B cell (primary cell): ENCODE results near the gene PHF21B. TPM values are rescaled to one million over a fixed set of nuclear protein-coding genes. Genes with fewer than 3 reads are reported as not detected.

Experiments
- ATAC-seq: fragments of 200-7000 bp; cut with Tn5 transposase; one replicate; pipeline ENCODE4 v1.10.0; 2021; ENCODE audit warnings: low read depth, mild to moderate bottlenecking, moderate number of reproducible peaks, moderate library complexity
- CTCF ChIA-PET: fragments of 350-600 bp; sonication (Branson Sonifier 250); formaldehyde crosslinking; loops from one replicate; lab custom pipeline; 2021; ENCODE audit warnings: antibody characterized with exemption, inconsistent platforms; lab: Charles Lee
- POLR2A ChIA-PET: fragments of 350-600 bp; sonication (Branson Sonifier 250); formaldehyde crosslinking; loops from one replicate; lab custom pipeline; 2021; ENCODE audit warnings: antibody characterized with exemption; lab: Charles Lee
- DNase-seq: peaks from one replicate; pipeline ENCODE4 v3.0.0; 2013
- H2AFZ ChIP-seq: 2 replicates; pipeline ENCODE4 v1.6.1; 2012; ENCODE audit warnings: mild to moderate bottlenecking, low read depth, low read length; ENCODE audit not compliant: insufficient read depth, poor library complexity, severe bottlenecking
- H3K27ac ChIP-seq, 2 donors: 1 replicate in 1 of 2; 2 replicates in 1 of 2; pipeline ENCODE4 v1.5.1; 2012 to 2013; ENCODE audit warnings: low read length in 2 of 2, mild to moderate bottlenecking in 2 of 2, moderate library complexity in 1 of 2
- H3K27me3 ChIP-seq, 4 experiments: fragments of 200-600 bp in 1 of 4; sonication (generic) in 1 of 4; replicated peaks in 1 of 4; 1 replicate in 2 of 4; 2 replicates in 2 of 4; pipeline versions ENCODE4 v1.6.1 to v1.7.0; 2013 to 2016; ENCODE audit warnings: low read length in 3 of 4, mild to moderate bottlenecking in 2 of 4, mixed read lengths in 1 of 4, moderate library complexity in 1 of 4; ENCODE audit not compliant: insufficient read depth in 4 of 4, control insufficient read depth in 3 of 4; ENCODE audit errors: control extremely low read depth in 1 of 4
- H3K36me3 ChIP-seq, 2 experiments: replicated peaks in 1 of 2; 1 replicate in 1 of 2; 2 replicates in 1 of 2; pipeline versions ENCODE4 v1.6.1 to v1.7.1; 2013; ENCODE audit warnings: low read length in 1 of 2; ENCODE audit not compliant: insufficient read depth in 2 of 2, control insufficient read depth in 1 of 2; ENCODE audit errors: control extremely low read depth in 1 of 2, extremely low read depth in 1 of 2
- H3K4me1 ChIP-seq, 2 donors: fragments of 200-600 bp in 1 of 2; sonication (generic) in 1 of 2; 1 replicate in 1 of 2; 2 replicates in 1 of 2; pipeline versions ENCODE4 v1.5.1 to v1.6.1; 2013 to 2017; ENCODE audit warnings: low read length in 2 of 2; ENCODE audit not compliant: control insufficient read depth in 2 of 2, insufficient read depth in 2 of 2
- H3K4me2 ChIP-seq: replicated peaks from 2 replicates; pipeline ENCODE3; 2012; ENCODE audit warnings: mild to moderate bottlenecking, low read depth, low read length; ENCODE audit not compliant: poor library complexity, severe bottlenecking
- H3K4me3 ChIP-seq, 5 experiments: fragments of 200-600 bp in 1 of 5; sonication (generic) in 1 of 5; 1 replicate in 3 of 5; 2 replicates in 2 of 5; pipeline versions ENCODE4 v1.5.1 to v1.7.0; 2011 to 2016; ENCODE audit warnings: low read length in 4 of 5, mild to moderate bottlenecking in 4 of 5, low read depth in 2 of 5, control low read depth in 1 of 5, moderate library complexity in 1 of 5; ENCODE audit not compliant: insufficient read depth in 1 of 5; ENCODE audit errors: control extremely low read depth in 1 of 5, extremely low read depth in 1 of 5
- H3K79me2 ChIP-seq: fragments of 200-600 bp; sonication (generic); one replicate; pipeline ENCODE4 v1.6.0; 2016; ENCODE audit warnings: low read length; ENCODE audit not compliant: control insufficient read depth, insufficient read depth
- H3K9ac ChIP-seq: fragments of 200-600 bp; sonication (generic); 2 replicates; pipeline ENCODE4 v1.6.1; 2017; ENCODE audit warnings: mild to moderate bottlenecking, low read length, moderate library complexity
- H3K9me3 ChIP-seq, 3 donors: one replicate each; pipeline versions ENCODE4 v1.6.1 to v1.7.1; 2013; ENCODE audit warnings: low read length in 2 of 3; ENCODE audit not compliant: control insufficient read depth in 2 of 3, insufficient read depth in 1 of 3; ENCODE audit errors: control extremely low read depth in 1 of 3
- H4K20me1 ChIP-seq: 2 replicates; pipeline ENCODE4 v1.6.0; 2012; ENCODE audit warnings: mild to moderate bottlenecking, low read length; ENCODE audit not compliant: insufficient read depth, control insufficient read depth, poor library complexity, severe bottlenecking
- H3K27ac Mint-ChIP-seq: one replicate; pipeline ENCODE4 v1.8.0; 2021; ENCODE audit warnings: mixed read lengths
- H3K27me3 Mint-ChIP-seq: one replicate; pipeline ENCODE4 v1.8.0; 2021; ENCODE audit warnings: mixed read lengths
- H3K4me1 Mint-ChIP-seq: one replicate; pipeline ENCODE4 v1.8.0; 2021; ENCODE audit warnings: mixed read lengths
- H3K4me3 Mint-ChIP-seq: one replicate; pipeline ENCODE4 v1.8.0; 2021; ENCODE audit warnings: mixed read lengths
- H3K9me3 Mint-ChIP-seq: one replicate; pipeline ENCODE4 v1.8.0; 2022; ENCODE audit warnings: mixed read lengths; ENCODE audit not compliant: insufficient read depth
- CTCF ChIP-seq: fragments of 200-600 bp; IDR thresholded peaks from one replicate; pipeline ENCODE4 v1.8.0; 2022; ENCODE audit warnings: antibody characterized with exemption, mild to moderate bottlenecking
- EZH2 ChIP-seq: IDR thresholded peaks from 2 replicates; pipeline ENCODE4 v1.6.1; 2012; ENCODE audit warnings: borderline replicate concordance, low read depth, mild to moderate bottlenecking, moderate library complexity, low read length; ENCODE audit not compliant: insufficient read depth, poor library complexity, severe bottlenecking
- WGBS: methylation state at CpG from one replicate; pipeline ENCODE4 v1.1.5; 2013; ENCODE audit warnings: missing lambda C conversion rate; ENCODE audit not compliant: insufficient coverage; 5-methylcytosine and 5-hydroxymethylcytosine counted together
- intact Hi-C: fragments of 100-400 bp; cut with micrococcal nuclease; formaldehyde crosslinking; loops from one replicate; pipeline ENCODE4 v1.10.0; 2022
- polyA plus RNA-seq: library from polyadenylated mRNA; depleted of rRNA; stranded (reverse); fragments of >200 nt; gene quantifications from 2 replicates; pipeline ENCODE4 v1.2.3, GENCODE V29; 2012
- total RNA-seq, 2 donors: library from RNA; stranded (reverse); fragments of 120-200 nt in 1 of 2; gene quantifications; 1 replicate in 1 of 2; 2 replicates in 1 of 2; pipeline versions ENCODE4 v1.2.3 to v1.2.4, GENCODE V29; 2013 to 2022

PHF21B gene
- total and polyA plus RNA-seq, 2 donors (not counting 1 experiment from before 2014, with no cell fraction given) = not detected

- Mint-ChIP-seq H3K27me3 (peaks cover 15% of the 10 kb centered on the region), H3K4me3 (no peak overlapping the region), H3K27ac (no peak overlapping the region), H3K9me3 (no peaks in the 10 kb centered on the region), H3K4me1 (no peaks in the 10 kb centered on the region)
- H3K4me3 ChIP-seq = no peak overlapping the region
- peaks cover 0 to 3% (median 0%) of the 10 kb centered on the region in 4 experiments for H3K27me3 ChIP-seq
- WGBS = 81% methylated on average over 6 of the region's 9 CpGs
- H2AFZ ChIP-seq = no peak overlapping the region
- no peak for ATAC-seq
- H3K36me3 ChIP-seq = no peaks in the 10 kb centered on the region
- intact Hi-C loops = no loop called here
- H3K27ac ChIP-seq = no peak overlapping the region
- H3K9ac ChIP-seq = no peak overlapping the region
- H3K4me2 ChIP-seq = no peak overlapping the region
- POLR2A ChIA-PET = no interaction called here
- peaks cover 0 to 16% (median 0%) of the 10 kb centered on the region in 3 donors for H3K9me3 ChIP-seq
- DNase-seq = no peak
- CTCF ChIA-PET = no interaction called here
- no peaks in the 10 kb centered on the region for H4K20me1 ChIP-seq
- H3K79me2 ChIP-seq = no peaks in the 10 kb centered on the region
- H3K4me1 ChIP-seq = no peaks in the 10 kb centered on the region
- TF ChIP-seq CTCF = no peak
- TF ChIP-seq EZH2 = no peak
These were observed 35.4 kb downstream of the PHF21B start for GRCh38 chr22:44974454-44974853.

GRCh38 chr22:44973829-44974228, 36.0 kb downstream of the PHF21B start:
- no peaks in the 10 kb centered on the region for H3K4me1 ChIP-seq
- no peaks in the 10 kb centered on the region for H3K27me3 ChIP-seq
- ChIA-PET CTCF (no interaction called here), POLR2A (no interaction called here)
- Mint-ChIP-seq H3K27ac (no peak overlapping the region), H3K27me3 (peaks cover 15% of the 10 kb centered on the region), H3K4me1 (no peaks in the 10 kb centered on the region), H3K9me3 (no peaks in the 10 kb centered on the region), H3K4me3 (no peak overlapping the region)
- H3K36me3 ChIP-seq = no peaks in the 10 kb centered on the region
- no peak for TF ChIP-seq EZH2
- no peak overlapping the region for H3K27ac ChIP-seq
- ATAC-seq (no peak), DNase-seq (no peak)
- H3K9me3 ChIP-seq = peaks cover 0 to 16% (median 0%) of the 10 kb centered on the region in 3 donors
- H3K4me3 ChIP-seq = no peak overlapping the region
- H3K4me2 ChIP-seq = no peak overlapping the region
- no peak overlapping the region for H3K9ac ChIP-seq
- H2AFZ ChIP-seq = no peak overlapping the region
- no peaks in the 10 kb centered on the region for H4K20me1 ChIP-seq
- WGBS = 92% methylated on average over 7 of the region's 8 CpGs
- intact Hi-C loops = no loop called here
- no peaks in the 10 kb centered on the region for H3K79me2 ChIP-seq
